Measurements from ENCODE around the gene TTYH3. TPM values are rescaled to one million over a fixed set of nuclear protein-coding genes. Genes with fewer than 3 reads are reported as not detected.

Gene TTYH3
- total RNA-seq, 1 experiment from 2014 or later = 178 TPM

DNA sequence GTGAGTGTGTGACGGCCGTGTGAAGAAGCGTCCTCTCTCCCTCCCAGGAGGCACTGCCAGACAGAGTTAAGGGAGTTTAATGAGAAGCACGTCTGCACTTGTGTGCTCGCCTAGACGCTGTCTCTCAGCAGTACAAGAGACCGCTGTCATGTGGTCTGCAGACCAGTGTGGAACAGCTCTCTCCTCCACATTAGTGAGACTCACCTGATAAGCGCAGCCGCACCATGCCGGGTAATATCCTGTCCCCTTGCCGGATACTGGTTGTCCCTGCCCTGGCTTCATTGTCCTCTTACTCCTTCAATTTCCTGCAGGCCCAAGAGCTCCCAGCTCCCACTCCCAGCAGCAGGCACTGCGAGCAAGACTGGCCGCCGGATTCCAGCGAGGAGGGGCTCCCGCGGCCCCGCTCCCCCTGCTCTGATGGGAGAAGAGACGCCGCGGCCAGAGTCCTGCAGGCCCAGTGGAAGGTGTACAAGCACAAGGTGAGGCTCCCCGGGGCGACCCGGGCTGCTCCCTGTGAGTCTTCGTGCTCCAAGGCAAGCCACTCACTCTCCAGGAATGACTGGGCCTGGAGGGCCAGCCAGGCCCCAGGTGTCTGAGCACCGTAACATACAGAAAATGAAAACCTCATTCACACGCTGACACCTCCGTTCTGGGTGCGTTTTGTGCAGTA lies 33.5 kb upstream of the TTYH3 start:
- Mint-ChIP-seq H3K36me3 (no peaks in the 10 kb centered on the region), H3K27ac (peak overlapping the region; percentile 68), H3K4me3 (no peak overlapping the region), H3K27me3 (ENCODE audit: low read depth) (no peaks in the 10 kb centered on the region), H3K9me3 (no peaks in the 10 kb centered on the region), H3K4me1 (no peaks in the 10 kb centered on the region; the same call in 1 of the 2 replicates)
- no peak for DNase-seq (ENCODE audit: low spot score)
- ChIA-PET POLR2A (no interaction called here), CTCF (interaction anchor here (3.9 kb wide), 1 partner anchor 10 kb away, joined by 14 read pairs; no protein-coding TSS in a partner anchor)
- TF ChIP-seq, protein P1, sequence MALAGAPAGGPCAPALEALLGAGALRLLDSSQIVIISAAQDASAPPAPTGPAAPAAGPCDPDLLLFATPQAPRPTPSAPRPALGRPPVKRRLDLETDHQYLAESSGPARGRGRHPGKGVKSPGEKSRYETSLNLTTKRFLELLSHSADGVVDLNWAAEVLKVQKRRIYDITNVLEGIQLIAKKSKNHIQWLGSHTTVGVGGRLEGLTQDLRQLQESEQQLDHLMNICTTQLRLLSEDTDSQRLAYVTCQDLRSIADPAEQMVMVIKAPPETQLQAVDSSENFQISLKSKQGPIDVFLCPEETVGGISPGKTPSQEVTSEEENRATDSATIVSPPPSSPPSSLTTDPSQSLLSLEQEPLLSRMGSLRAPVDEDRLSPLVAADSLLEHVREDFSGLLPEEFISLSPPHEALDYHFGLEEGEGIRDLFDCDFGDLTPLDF (CRISPR knock-in tag; IDR thresholded peaks at IDR 0.05) = no peak
- TF ChIP-seq, protein P2, sequence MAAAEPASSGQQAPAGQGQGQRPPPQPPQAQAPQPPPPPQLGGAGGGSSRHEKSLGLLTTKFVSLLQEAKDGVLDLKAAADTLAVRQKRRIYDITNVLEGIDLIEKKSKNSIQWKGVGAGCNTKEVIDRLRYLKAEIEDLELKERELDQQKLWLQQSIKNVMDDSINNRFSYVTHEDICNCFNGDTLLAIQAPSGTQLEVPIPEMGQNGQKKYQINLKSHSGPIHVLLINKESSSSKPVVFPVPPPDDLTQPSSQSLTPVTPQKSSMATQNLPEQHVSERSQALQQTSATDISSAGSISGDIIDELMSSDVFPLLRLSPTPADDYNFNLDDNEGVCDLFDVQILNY (CRISPR knock-in tag; IDR thresholded peaks at IDR 0.05) = no peak
- TF ChIP-seq NR3C1 (CRISPR knock-in tag; conservative IDR thresholded peaks at IDR 0.05; ENCODE audit: low read depth) (no peak), NR2C2 (CRISPR knock-in tag; IDR thresholded peaks at IDR 0.05) (no peak), ZNF532 (CRISPR knock-in tag; IDR thresholded peaks at IDR 0.05; ENCODE audit: borderline replicate concordance) (no peak), CREM (CRISPR knock-in tag; IDR thresholded peaks at IDR 0.05) (no peak), OVOL2 (CRISPR knock-in tag; IDR thresholded peaks at IDR 0.05; ENCODE audit: borderline replicate concordance) (no peak), ELF4 (CRISPR knock-in tag; IDR thresholded peaks at IDR 0.05; ENCODE audit: low read depth) (no peak)
- TF ChIP-seq, protein P3, sequence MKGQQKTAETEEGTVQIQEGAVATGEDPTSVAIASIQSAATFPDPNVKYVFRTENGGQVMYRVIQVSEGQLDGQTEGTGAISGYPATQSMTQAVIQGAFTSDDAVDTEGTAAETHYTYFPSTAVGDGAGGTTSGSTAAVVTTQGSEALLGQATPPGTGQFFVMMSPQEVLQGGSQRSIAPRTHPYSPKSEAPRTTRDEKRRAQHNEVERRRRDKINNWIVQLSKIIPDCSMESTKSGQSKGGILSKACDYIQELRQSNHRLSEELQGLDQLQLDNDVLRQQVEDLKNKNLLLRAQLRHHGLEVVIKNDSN (CRISPR knock-in tag; IDR thresholded peaks at IDR 0.05) = no peak
- ATAC-seq = no peak

GRCh38 chr7:2601065-2601464 lies 30.7 kb upstream of the TTYH3 start:
- H3K36me3 Mint-ChIP-seq = no peaks in the 10 kb centered on the region
- H3K27me3 Mint-ChIP-seq (ENCODE audit: low read depth) = no peaks in the 10 kb centered on the region
- TF ChIP-seq, protein P4, sequence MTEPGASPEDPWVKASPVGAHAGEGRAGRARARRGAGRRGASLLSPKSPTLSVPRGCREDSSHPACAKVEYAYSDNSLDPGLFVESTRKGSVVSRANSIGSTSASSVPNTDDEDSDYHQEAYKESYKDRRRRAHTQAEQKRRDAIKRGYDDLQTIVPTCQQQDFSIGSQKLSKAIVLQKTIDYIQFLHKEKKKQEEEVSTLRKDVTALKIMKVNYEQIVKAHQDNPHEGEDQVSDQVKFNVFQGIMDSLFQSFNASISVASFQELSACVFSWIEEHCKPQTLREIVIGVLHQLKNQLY (CRISPR knock-in tag; IDR thresholded peaks at IDR 0.05) = no peak
- TF ChIP-seq MAX (CRISPR knock-in tag; IDR thresholded peaks at IDR 0.05) (peak; percentile 70; the same call in 1 of the 2 replicates), CREB1 (CRISPR knock-in tag; IDR thresholded peaks at IDR 0.05) (no peak)
- TF ChIP-seq, protein P5, sequence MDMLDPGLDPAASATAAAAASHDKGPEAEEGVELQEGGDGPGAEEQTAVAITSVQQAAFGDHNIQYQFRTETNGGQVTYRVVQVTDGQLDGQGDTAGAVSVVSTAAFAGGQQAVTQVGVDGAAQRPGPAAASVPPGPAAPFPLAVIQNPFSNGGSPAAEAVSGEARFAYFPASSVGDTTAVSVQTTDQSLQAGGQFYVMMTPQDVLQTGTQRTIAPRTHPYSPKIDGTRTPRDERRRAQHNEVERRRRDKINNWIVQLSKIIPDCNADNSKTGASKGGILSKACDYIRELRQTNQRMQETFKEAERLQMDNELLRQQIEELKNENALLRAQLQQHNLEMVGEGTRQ (CRISPR knock-in tag; IDR thresholded peaks at IDR 0.05) = peak; percentile 30
- TF ChIP-seq, protein P3 (CRISPR knock-in tag; IDR thresholded peaks at IDR 0.05) = 0 out of 2 replicates have a peak, but pooled peaks have one; percentile 18
- DNase-seq (ENCODE audit: low spot score) (peak; percentile 57), ATAC-seq (peak; percentile 73)
- H3K9me3 Mint-ChIP-seq = no peaks in the 10 kb centered on the region
- no peak overlapping the region for H3K27ac Mint-ChIP-seq
- H3K4me3 Mint-ChIP-seq = no peak overlapping the region
- no peaks in the 10 kb centered on the region; the same call in 1 of the 2 replicates for H3K4me1 Mint-ChIP-seq
- POLR2A ChIA-PET = interaction anchor here (1.0 kb wide), 1 partner anchor 53 kb away, joined by 3 read pairs; no protein-coding TSS in a partner anchor
- CTCF ChIA-PET = interaction anchor here (0.6 to 1.5 kb wide), 6 partner anchors 8 to 150 kb away, joined by 3 to 6 read pairs (median 3); no protein-coding TSS in a partner anchor
